Breast epithelium (tissue), 3 donors: ENCODE results near the gene TNNT2.

Experiments used
- CTCF ChIP-seq, 3 donors: fragments of 450-650 bp; IDR thresholded peaks; one replicate each; pipeline ENCODE4 v1.5.1; 2016 to 2017; ENCODE audit warnings: antibody characterized with exemption in 3 of 3, mild to moderate bottlenecking in 3 of 3, moderate library complexity in 3 of 3
- POLR2AphosphoS5 ChIP-seq, 3 donors: sonication (generic); formaldehyde crosslinking; IDR thresholded peaks; one replicate each; pipeline ENCODE4 v1.6.1; 2017; ENCODE audit warnings: antibody characterized with exemption in 3 of 3

GRCh38 chr1:201405484-201405831 lies 28.0 kb upstream of the TNNT2 start:
- TF ChIP-seq CTCF (IDR thresholded peaks at IDR 0.05) = no peak
- TF ChIP-seq POLR2AphosphoS5 (IDR thresholded peaks at IDR 0.05) = no peak
